Suppressor macrophage treated with lipopolysaccharide for 4 hours (primary cell): ENCODE data around the gene NFATC1.

Source experiments
- DNase-seq: peaks from one replicate; pipeline ENCODE4 v3.0.0-alpha.2; 2020

NFATC1 gene

DNA sequence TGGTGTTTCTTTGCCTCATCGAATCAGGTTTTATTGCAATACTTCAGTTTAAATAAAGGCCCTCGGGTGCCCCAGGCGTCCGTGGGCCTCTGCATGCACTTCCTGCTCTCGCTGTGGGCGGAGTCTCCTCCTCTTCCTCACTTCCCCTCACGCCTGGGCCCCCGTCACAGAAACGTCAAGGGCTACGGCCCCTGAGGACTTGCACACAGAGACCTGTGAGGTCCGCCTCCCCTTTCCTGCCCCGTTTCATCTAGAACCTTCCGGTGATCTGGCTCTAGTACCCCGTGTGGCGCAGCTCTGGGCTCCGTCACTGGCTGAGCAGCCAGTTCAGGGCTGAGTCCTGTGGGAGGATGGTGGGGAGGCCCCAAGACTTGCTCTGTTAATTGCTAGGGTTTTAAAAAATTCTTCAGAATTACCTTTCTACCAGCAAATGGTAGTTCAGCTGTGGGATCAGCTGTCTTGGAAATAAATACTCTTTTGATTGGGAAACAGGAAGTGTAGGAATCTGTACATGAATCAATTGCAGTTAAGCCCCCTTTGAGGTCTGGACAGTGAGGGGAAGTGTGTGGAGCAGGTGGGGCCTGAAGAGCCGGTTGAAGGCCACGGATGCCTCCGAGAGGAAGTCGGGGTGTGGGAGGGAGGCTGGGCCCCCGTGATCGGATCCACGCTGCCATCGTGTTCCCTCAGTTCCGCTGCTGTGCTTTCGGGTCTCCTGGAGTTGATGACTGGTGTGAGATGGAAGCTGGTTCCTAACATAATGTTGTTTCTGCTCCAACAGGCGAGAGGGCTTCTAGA, 10.2 kb downstream of the NFATC1 start:
- DNase-seq, result peak; percentile 80

DNA sequence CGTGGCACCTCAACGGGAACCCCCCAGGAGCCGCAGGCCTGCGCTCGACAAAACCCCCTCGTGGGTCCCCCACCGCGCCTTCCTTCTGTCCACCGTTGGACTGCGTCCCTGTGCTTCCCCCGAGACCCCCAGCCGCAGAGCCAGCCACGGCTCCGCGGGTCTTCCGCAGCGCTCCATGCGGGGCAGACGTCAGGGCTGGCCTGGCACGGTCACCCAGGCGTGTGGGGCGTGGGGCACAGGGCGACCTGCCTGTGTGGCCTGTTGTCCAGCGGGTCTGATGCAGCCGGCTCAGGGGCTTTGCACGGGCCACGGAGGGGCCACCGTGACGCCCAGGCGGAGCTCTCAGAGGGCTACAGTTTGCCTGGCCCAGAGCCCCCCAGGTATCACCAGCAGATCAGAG, 11.0 kb downstream of the NFATC1 start:
- no peak for DNase-seq

DNA sequence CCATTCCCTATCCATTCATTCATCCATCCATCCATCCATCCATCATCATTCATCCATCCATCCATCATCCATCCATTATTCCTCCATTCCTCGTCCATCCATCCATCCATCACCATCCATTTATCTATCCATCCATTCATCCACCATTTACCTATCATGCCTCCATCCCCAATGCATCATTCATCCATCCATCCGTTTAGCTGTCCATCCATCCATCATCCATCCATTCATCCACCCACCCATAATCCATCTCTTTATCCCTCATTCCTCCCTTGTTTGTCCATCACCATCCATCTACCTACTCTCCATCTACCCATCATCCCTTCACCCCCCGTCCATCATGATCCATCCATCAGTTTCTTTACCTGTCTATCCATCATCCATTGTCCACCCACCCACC, 13.6 kb downstream of the NFATC1 start:
- DNase-seq, result no peak

DNA sequence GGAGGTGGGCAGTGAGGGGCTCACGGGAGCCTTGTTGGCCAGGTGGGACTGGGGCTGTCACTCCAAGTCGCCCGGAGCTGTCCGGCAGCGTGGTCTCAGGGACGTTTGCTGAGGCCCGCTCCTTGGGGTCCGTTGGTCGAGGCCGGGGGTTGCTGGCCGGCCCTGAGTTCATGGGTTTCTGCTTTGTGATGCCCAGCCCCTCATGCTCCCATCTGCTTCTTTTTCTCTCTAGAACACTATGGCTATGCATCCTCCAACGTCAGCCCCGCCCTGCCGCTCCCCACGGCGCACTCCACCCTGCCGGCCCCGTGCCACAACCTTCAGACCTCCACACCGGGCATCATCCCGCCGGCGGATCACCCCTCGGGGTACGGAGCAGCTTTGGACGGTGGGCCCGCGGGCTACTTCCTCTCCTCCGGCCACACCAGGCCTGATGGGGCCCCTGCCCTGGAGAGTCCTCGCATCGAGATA, 14.5 kb downstream of the NFATC1 start:
- DNase-seq, result no peak

DNA sequence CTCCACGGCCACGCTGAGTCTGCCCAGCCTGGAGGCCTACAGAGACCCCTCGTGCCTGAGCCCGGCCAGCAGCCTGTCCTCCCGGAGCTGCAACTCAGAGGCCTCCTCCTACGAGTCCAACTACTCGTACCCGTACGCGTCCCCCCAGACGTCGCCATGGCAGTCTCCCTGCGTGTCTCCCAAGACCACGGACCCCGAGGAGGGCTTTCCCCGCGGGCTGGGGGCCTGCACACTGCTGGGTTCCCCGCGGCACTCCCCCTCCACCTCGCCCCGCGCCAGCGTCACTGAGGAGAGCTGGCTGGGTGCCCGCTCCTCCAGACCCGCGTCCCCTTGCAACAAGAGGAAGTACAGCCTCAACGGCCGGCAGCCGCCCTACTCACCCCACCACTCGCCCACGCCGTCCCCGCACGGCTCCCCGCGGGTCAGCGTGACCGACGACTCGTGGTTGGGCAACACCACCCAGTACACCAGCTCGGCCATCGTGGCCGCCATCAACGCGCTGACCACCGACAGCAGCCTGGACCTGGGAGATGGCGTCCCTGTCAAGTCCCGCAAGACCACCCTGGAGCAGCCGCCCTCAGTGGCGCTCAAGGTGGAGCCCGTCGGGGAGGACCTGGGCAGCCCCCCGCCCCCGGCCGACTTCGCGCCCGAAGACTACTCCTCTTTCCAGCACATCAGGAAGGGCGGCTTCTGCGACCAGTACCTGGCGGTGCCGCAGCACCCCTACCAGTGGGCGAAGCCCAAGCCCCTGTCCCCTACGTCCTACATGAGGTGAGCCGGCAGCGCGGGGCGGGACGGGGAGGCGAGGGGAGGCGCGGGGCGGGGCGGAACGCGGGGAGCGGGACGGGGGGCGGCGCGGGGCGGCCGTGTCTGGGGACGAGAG, 15.2 kb downstream of the NFATC1 start:
- DNase-seq, result no peak

DNA sequence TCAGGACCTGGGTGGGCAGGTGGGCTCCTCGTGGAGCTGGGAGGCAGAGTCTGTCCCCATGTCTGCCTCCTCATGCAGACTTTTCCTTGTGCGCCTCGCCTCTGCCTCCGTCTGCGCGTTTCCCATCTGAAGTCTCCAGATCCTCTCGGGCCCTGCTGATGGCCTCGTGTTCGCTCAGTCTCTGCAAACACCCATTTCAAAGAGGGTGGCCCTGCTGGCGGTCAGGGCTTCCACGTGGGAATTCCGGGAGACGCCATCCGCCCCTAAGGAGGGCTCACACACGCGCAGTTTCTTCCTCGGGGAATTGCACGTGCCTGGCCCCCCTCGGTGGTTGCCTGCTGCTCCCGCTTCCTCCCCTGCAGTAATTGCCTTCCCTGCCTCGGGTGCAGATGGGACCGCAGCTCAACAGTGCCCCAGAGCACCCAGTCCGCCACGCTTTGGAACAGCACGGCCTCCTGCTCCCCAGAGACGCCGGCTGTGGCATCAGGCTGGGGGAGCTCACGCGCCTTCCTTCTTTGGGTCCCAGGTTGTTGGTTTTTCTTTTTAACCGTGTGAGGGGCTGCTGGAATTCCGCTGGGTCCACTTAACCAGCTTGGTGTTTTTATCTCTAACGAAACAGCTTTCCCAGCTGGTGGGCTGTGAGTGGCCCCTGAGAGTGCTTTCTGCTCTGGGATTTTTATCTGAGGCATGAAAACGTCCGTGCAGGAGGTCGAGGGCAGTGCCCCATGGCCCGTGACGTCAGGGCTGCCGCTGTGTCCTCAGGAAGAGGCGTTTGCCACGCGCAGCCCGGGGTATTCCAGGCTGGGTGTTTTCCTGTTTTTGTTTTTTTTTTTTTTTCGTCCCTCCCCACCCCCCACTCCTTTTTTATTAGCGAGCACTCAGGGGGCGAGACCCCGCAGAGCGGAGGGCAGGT, 16.1 kb downstream of the NFATC1 start:
- DNase-seq, result no peak

DNA sequence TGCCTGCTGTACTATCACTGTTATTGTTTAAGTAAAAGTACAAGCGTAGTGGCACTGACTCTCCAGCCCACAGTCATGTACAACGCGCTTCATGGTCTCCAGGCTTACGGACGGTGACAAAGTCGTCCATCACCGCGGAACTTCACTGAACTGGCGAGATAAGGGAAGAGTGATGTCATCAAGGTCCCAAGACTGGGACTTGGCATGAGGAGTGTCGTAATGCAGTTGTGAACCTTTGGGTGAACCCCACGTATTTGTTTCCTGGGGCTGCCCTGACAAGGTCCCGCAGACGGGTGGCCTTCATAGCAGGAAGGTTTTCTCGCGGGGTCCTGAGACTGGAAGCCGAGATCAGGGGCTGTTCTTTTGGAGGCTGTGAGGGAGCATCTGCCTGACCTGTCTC, 17.3 kb downstream of the NFATC1 start:
- DNase-seq, result no peak

DNA sequence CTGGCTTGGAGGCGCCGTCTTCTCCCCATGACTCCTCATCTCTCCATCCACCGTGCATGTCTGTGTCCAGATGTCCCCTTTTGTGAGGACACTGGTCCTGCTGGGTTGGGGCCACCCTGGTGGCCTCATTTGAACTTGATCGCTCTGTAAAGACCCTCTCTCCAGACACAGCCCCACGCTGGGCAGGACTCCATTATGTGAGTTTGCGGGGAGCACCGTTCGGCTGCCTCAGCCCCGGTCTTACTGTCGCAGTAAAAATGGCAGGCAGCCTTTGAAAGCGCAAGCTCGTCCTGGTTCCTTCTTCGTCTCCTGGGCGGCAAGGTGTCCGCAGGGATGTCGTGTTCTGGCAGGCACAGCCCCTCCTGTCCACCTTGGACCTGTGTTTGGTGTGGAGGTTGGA, 17.7 kb downstream of the NFATC1 start:
- no peak for DNase-seq

DNA sequence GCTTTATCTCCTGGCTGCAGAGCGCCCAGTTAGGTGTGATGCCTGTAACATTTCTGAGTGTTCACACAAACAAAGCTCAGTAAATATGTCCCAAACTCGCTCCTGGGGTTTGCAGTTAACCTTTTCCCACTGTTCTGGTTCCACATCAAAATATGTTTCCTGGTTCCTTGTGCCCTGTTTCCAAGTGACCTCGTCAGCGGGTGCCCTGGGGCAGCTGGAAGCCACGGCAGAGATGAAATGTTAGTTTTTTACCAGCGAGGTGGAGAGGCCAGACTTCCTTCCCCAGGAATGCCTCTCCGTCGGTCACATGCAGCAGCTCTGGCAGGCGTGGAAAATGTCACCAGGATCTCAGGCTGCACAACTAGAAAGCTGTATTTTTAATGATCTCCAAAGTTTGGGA, 18.2 kb downstream of the NFATC1 start:
- no peak for DNase-seq

DNA sequence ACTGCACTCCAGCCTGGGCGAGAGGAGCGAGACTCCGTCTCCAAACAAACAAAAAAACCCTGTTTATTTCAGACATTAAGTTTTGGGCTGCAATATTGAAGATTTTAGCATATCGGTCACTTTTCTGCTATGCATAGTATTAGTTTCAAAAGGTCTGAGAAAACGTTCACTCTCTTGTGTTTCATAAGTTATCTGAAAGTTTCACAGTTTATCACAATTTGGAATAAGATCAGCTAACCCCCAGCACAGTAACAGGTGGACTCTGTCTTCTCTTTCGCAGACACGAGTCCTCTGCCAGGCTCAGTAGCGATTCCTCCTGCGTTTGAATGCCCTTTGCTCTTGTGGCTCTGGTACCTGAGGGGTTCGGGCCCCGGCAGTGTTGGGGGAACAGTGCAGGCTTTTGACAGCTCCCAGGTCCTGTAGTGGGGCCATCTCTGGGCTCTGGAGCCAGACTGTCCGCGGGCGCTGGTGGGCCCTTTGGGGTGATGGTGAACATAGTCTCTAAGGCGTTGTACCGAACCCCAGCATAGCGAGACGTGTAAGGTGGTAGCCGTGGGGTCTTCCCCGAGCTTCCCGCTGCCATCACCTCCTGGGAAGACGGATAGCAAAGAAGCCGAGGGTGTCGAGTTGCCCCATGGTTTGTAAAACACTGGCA, 20.4 kb downstream of the NFATC1 start:
- no peak for DNase-seq

DNA sequence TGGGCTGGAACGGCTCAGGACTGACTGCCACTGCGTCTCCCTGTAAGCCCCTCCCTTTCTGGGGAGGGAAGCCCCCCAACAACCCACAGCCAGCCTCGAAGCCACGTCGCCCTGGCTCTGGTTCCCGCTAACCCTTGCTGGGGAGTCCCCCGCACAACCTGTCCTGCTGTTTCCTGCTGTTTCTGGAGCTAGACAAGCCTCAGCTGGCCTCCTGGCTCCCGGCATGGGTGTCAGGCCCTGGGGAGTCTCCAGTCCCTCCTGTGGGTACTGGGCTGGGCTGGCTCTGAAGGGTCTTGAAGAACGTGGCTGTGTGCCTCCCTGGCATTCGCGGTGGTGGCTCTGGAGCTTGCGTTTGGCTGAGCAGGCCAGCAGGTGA, 20.9 kb downstream of the NFATC1 start:
- no peak for DNase-seq

DNA sequence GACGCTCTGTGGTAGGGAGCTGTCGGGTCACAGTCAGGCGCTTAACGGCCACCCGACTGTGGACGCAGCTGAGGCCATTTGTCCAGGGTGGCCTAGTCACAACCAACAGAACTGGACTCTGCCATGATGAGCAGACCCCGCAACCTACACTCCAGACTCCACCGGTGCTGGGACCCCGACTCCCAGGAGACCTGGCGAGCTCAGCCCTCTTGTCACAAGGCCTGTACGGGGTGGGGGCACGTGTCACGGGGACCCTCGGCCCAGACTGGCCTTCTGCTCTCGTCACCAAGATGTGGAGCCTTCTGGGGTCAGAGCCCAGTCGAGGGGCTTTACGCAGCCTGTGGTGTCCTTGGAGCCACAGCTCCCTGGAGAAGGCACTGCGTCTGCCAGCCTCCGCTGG, 22.5 kb downstream of the NFATC1 start:
- no peak for DNase-seq

DNA sequence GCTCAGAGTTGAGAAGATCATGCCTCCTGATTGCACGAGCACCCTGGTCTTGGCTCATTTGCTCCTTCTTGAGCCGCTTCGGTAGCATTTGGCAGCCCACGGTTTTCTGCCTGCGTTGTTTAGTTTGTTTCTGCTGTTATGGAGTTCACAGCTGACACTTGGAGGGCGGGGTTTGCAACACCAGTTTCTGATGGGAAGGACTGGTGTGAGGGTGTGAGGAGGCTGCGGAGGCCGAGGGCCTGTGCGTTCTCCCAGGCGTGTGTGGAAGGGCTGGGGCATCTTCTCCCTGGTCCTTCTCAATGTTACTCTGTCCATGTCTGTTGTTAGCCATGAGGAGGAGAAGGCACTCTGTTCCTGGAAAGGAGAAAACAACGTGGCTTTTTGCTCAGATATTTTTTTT, 22.9 kb downstream of the NFATC1 start:
- DNase-seq, result no peak

DNA sequence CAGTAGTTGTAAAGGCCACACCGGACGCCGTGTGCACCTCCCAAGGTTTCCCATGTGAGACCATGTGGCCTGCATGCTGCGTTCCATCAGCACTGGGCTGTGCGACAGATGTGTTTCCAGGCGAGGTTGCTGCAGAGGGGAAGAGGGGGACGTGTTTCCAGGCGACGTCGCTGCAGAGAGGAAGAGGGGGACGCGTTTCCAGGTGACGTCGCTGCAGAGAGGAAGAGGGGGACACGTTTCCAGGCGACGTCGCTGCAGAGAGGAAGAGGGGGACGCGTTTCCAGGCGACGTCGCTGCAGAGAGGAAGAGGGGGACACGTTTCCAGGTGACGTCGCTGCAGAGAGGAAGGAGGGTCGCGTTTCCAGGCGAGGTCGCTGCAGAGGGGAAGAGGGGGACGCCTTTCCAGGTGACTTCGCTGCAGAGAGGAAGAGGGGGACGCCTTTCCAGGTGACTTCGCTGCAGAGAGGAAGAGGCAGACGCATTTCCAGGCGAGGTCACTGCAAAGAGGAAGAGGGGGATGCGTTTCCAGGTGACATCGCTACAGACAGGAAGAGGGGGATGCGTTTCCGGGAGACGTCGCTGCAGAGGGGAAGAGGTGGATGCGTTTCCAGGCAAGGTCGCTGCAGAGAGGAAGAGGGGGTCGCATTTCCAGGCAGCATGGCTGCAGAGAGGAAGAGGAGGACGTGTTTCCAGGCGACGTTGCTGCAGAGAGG, 24.5 kb downstream of the NFATC1 start:
- DNase-seq, result no peak

DNA sequence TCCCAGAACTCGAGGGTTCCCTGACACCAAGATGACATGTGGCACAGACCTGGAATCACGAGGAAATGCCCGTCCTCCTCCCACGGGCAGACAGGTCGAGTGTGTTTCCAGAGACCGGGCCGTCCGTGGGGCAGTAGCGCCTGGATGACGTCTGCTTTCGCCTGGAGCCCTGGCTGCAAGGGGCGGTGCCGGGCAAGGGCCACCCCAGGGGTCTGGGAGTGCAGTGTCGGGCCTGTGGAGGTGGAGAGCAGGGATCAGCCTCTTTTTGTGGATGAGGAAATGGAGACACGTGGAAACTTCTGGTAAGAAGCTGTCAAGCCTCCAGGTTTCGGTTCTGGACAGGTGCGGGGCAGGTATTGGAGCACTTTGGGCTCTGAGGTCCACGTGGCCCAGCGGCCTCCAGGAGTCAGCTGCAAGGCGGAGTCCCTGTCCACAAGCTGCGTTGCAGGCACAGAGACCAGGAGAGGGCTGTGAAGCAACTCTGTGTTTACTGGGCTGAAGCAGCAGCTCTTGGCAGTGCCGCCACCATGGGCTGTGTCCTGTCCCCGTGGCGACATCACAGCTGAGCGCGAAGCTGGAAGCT, 25.6 kb downstream of the NFATC1 start:
- no peak for DNase-seq

DNA sequence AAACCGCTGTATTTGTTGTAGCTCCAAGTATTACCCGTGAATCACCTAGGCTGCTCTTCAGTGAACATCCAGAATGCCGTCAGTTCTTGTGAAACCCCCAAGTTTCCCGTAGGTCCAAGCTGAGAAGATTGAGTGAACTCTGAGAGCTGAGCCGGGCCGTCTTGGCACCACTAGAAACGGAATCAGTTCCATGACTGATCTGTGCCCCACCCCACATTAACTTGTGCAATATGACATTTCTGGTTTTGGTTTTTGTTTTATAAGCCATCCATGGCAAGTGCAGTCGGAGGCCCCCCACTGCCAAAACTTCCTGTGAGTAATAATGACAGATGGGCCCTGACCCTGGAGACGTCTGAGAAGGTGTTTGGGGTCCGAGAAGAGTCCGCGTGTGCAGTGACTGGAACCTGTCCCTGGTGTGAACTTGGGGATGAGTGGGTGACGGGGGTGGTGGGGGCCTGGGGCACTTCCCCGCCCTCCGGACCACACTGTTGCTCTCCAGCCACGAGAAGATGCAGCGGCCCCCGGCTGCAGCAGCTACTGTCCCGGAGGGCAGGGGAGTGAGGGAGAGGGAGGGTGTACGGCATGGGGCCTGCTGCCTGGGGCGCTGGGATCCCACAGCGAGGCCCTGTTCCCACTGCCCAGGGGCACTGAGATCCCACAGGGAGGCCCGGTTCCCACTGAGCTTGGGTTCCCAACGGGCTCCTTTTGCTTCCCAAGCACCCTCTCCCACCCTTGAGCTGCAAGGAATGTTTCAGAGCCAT, 26.5 kb downstream of the NFATC1 start:
- peak; percentile 68 for DNase-seq

DNA sequence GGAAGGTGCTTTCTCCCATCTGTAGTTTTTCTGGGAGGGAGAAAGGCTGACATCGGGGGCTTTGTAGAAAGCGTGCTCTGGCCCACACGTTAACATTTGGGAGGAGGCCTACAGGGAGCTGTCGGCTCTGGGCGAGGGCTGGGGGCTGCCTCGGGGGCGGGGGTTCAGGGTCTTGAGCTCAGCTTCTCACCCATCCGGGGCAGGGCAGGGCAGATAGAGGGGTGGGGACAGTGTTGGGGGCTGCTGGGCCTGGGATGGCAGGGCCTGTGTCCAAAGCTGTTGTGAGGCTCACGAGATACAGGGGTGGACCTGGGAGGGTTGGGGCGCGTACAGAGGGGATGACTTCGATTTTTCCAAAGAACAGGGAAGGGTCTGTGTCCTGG, 27.0 kb downstream of the NFATC1 start:
- DNase-seq, result no peak

DNA sequence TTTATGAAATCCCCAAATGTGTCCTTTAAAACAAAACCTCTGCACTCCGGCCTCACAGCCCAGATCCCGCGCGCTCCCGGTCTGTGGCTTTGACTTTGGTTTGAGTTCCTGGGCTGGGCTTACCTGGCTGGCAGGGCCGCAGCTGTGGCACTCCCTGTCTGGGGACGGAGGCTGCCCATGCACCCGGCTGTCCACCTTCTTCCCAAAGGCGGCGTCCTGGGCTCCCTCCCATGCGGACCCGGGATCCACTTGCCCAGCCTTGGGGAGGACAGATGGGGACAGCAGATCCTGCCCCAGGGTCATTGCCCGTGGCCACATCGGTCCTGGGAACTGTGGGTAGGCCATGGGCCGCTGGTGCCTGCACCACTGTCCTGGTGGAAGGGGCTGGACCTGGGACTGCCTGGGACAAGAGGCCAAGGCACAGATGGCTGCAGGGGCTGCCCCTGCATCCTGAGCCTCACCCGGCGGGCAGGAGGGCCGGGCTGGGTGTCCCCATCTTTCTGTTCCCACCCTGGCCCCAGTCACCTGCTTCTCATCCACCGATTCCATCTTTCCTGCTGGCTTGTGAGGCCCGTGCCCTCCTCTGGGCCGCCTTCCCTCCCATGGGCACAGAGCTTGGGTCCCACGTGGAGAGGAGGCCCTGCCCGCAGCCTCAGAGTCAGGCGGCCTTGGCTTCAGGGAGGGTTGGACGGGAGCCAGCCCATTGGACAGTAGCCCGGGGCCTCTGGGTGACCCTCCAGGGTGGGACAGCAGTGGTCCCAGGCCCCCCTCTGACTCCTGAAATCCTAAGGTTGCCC, 27.7 kb downstream of the NFATC1 start:
- no peak for DNase-seq

DNA sequence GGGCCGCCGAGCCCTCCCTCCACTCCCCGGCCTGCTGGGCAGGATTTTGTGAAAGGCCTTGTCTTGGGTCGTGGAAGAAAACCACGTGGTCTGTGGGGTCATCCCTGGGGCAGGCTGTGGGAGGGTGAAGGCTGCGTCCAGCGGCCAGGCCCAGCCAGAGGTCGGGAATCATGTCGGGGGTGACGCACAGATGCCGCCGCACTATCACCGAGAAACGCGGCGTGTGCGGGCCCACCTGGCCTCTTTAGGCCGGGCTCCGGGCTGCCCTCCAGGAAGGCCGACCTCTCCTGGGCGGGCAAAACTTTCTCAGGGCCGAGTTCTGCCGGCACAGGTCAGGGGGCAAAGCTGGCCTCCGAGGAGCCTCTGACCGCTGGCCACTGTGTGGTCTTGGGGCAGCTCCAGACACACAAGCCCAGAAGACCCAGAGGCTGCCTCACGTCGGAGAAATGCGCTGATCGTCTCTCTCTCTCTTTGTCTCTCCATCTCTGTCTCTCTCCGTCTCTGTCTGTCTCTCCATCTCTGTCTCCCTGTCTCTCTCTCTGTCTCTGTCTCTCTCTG, 28.4 kb downstream of the NFATC1 start:
- no peak for DNase-seq
